ENCODE measurements around the gene IL4R. TPM values are rescaled to one million over a fixed set of nuclear protein-coding genes. Genes with fewer than 3 reads are reported as not detected.
"Not testable (repeated sequence)": the region's sequence is repeated elsewhere in the genome, so short reads cannot be mapped to it uniquely, and the experiment has no call there.

The IL4R gene
- total RNA-seq, 1 donor from 2014 or later: 41.0 TPM

- H3K4me1 Mint-ChIP-seq (ENCODE audit: low read depth): peaks cover 26% of the 10 kb centered on the region
- TF ChIP-seq CTCF (IDR thresholded peaks at IDR 0.05): no peak
- H3K36me3 Mint-ChIP-seq (ENCODE audit: low read depth): no peaks in the 10 kb centered on the region
- H3K9me3 Mint-ChIP-seq (ENCODE audit: low read depth): peaks cover 3% of the 10 kb centered on the region
- H3K4me3 Mint-ChIP-seq (ENCODE audit: unreplicated experiment): no peak overlapping the region
- no peaks in the 10 kb centered on the region for H3K27me3 Mint-ChIP-seq (ENCODE audit: low read depth)
- DNase-seq (ENCODE audit: low spot score): no peak
- H3K27ac Mint-ChIP-seq (ENCODE audit: unreplicated experiment): no peak overlapping the region
Observed at GRCh38 chr16:27284865-27285675, 28.7 kb upstream of the IL4R start.

DNA sequence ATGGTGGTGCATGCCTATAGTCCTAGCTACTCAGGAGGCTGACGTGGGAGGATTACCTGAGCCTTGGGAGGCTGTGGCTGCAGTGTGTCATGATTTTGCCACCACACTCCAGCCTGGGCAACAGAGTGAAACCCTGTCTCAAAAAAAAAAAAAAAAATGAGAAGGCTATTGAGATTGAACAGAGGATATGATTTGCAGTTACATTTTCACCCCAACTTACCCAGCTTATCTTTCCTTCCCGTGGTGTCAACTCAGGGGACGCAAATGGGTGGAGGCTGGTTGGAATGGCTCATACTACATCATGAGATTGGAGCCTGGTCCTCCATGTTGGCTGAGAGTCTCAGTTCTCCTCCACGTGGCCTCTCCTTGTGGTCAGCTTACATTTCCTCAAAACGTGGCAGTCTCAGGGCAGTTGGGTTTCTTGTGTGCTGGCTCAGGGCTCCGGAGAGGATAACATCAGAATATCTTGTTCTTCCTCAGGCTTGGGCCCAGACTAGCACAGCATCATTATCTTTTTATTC lies 28.0 kb upstream of the IL4R start:
- TF ChIP-seq CTCF (IDR thresholded peaks at IDR 0.05): no peak
- Mint-ChIP-seq H3K36me3 (ENCODE audit: low read depth) (no peaks in the 10 kb centered on the region), H3K4me3 (ENCODE audit: unreplicated experiment) (no peak overlapping the region), H3K27me3 (ENCODE audit: low read depth) (no peaks in the 10 kb centered on the region), H3K27ac (ENCODE audit: unreplicated experiment) (peak overlapping the region; percentile 76), H3K4me1 (ENCODE audit: low read depth) (peaks cover 26% of the 10 kb centered on the region), H3K9me3 (ENCODE audit: low read depth) (peaks cover 3% of the 10 kb centered on the region)
- no peak for DNase-seq (ENCODE audit: low spot score)

DNA sequence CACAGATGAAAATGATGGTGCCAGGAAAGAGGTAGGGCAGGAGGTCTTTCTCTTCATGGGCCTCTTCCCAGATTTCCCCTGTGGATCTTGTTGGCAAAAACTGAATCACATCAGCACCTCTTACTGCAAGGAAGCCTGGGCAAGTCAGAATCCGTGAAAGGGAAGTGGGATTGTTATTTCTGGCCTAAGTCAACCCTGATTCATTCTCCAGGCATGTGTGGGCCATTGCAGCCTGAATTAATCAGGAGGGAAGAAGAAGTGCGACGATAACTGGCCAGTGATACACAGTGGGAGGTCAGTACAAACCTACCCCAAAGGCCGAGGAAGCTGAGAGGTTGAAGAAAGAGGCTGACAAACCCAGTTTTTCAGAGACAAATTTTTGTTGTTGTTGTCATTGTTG lies 27.3 kb upstream of the IL4R start:
- Mint-ChIP-seq H3K36me3 (ENCODE audit: low read depth) (no peaks in the 10 kb centered on the region), H3K27ac (ENCODE audit: unreplicated experiment) (peak overlapping the region; percentile 76), H3K4me1 (ENCODE audit: low read depth) (peaks cover 20% of the 10 kb centered on the region), H3K9me3 (ENCODE audit: low read depth) (peaks cover 3% of the 10 kb centered on the region), H3K27me3 (ENCODE audit: low read depth) (no peaks in the 10 kb centered on the region), H3K4me3 (ENCODE audit: unreplicated experiment) (no peak overlapping the region)
- DNase-seq (ENCODE audit: low spot score): no peak
- TF ChIP-seq CTCF (IDR thresholded peaks at IDR 0.05): no peak

DNA sequence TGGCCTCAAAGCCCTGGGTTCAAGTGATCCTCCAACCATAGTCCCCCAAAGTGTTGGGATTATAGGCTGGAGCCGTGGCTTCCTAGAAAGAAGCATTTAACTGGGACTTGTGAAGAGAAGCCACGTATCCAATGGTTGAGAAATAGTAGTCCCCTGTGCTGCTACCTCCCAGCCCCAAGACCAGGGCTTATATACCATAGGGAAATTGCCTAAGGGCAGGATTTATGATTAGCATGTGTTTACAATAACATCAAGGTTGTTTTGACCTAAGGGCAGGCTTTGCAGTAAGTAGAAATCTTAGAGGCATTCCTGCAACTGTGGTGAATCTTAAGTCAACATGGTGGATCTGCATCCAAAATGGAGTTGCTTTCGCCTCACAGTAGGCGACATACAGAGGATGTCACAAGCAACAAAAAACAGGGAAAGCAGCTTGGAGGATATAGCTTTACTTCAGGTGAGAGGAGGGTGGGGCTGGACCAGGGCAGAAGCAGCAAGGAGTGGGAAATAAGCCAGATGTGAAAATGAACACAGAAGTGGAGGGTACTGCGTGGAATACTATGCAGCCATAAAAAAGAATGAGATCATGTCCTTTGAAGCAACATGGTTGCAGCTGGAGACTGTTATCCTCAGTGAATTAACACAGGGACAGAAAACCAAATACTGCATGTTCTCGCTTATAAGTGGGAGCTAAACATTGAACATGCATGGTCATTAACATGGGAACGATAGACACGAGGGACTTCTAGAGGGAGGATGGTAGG lies 26.5 kb upstream of the IL4R start:
- Mint-ChIP-seq H3K4me1 (ENCODE audit: low read depth) (peaks cover 17% of the 10 kb centered on the region), H3K27me3 (ENCODE audit: low read depth) (no peaks in the 10 kb centered on the region), H3K27ac (ENCODE audit: unreplicated experiment) (no peak overlapping the region), H3K4me3 (ENCODE audit: unreplicated experiment) (no peak overlapping the region), H3K9me3 (ENCODE audit: low read depth) (peaks cover 3% of the 10 kb centered on the region), H3K36me3 (ENCODE audit: low read depth) (no peaks in the 10 kb centered on the region)
- TF ChIP-seq CTCF (IDR thresholded peaks at IDR 0.05): no peak
- DNase-seq (ENCODE audit: low spot score): no peak

- Mint-ChIP-seq H3K27ac (ENCODE audit: unreplicated experiment) (no peak overlapping the region), H3K4me1 (ENCODE audit: low read depth) (peaks cover 17% of the 10 kb centered on the region), H3K27me3 (ENCODE audit: low read depth) (no peaks in the 10 kb centered on the region), H3K4me3 (ENCODE audit: unreplicated experiment) (no peak overlapping the region), H3K9me3 (ENCODE audit: low read depth) (peaks cover 3% of the 10 kb centered on the region), H3K36me3 (ENCODE audit: low read depth) (no peaks in the 10 kb centered on the region)
- TF ChIP-seq CTCF (IDR thresholded peaks at IDR 0.05): no peak
- DNase-seq (ENCODE audit: low spot score): no peak
Observed at GRCh38 chr16:27287887-27288286, 25.9 kb upstream of the IL4R start.

DNA sequence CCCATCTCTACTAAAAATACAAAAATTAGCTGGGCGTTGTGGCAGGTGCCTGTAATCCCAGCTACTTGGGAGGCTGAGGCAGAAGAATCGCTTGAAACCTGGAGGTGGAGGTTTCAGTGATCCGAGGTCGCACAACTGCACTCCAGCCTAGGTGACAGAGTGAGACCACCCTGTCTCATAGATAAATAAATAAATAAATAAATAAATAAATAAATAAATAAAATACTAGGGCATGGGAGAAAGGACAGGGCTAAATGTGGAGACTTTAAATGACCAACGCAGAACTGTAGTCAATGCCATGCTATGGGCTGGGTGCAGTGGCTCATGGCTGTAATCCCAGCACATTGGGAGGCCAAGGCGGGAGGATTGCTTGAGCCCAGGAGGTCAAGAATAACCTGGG lies 25.5 kb upstream of the IL4R start:
- H3K9me3 Mint-ChIP-seq (ENCODE audit: low read depth); DNase-seq (ENCODE audit: low spot score); H3K27me3 Mint-ChIP-seq (ENCODE audit: low read depth); H3K36me3 Mint-ChIP-seq (ENCODE audit: low read depth); H3K27ac Mint-ChIP-seq (ENCODE audit: unreplicated experiment); H3K4me3 Mint-ChIP-seq (ENCODE audit: unreplicated experiment): not testable (repeated sequence)
- peaks cover 17% of the 10 kb centered on the region for H3K4me1 Mint-ChIP-seq (ENCODE audit: low read depth)

Measured in chondrocyte (in vitro differentiated cells).